ENCODE data around the gene PTMA. TPM values are rescaled to one million over a fixed set of nuclear protein-coding genes. Genes with fewer than 3 reads are reported as not detected.

The PTMA gene
- total RNA-seq, 1 experiment from 2014 or later, result 2,164 TPM

GRCh38 chr2:231687133-231687852, 21.0 kb upstream of the PTMA start:
- Mint-ChIP-seq H3K27me3 (ENCODE audit: low read depth) (no peaks in the 10 kb centered on the region), H3K36me3 (no peaks in the 10 kb centered on the region), H3K4me3 (peak overlapping the region; percentile 64), H3K9me3 (no peaks in the 10 kb centered on the region), H3K4me1 (peaks cover 49% of the 10 kb centered on the region), H3K27ac (peak overlapping the region; percentile 61)
- ChIA-PET CTCF (interaction anchor here (0.7 to 13.1 kb wide), 19 partner anchors 10 to 133 kb away, joined by 3 to 206 read pairs (median 4); partner anchors contain the start of genes COPS7B and PTMA), POLR2A (interaction anchor here (0.6 to 4.8 kb wide), 10 partner anchors 14 to 99 kb away, joined by 3 to 35 read pairs (median 4); partner anchors contain the start of genes COPS7B and PTMA)
- DNase-seq (ENCODE audit: low spot score), result peak; percentile 92
- peak; percentile 87 for ATAC-seq
- no peak for TF ChIP-seq OVOL2 (CRISPR knock-in tag; IDR thresholded peaks at IDR 0.05; ENCODE audit: borderline replicate concordance)
- TF ChIP-seq, protein P1, sequence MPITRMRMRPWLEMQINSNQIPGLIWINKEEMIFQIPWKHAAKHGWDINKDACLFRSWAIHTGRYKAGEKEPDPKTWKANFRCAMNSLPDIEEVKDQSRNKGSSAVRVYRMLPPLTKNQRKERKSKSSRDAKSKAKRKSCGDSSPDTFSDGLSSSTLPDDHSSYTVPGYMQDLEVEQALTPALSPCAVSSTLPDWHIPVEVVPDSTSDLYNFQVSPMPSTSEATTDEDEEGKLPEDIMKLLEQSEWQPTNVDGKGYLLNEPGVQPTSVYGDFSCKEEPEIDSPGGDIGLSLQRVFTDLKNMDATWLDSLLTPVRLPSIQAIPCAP (CRISPR knock-in tag; IDR thresholded peaks at IDR 0.05), result 0 out of 2 replicates have a peak, but pooled peaks have one; percentile 22
- no peak; the same call in 1 of the 2 replicates for TF ChIP-seq RELA (CRISPR knock-in tag; IDR thresholded peaks at IDR 0.05; ENCODE audit: borderline replicate concordance)
- no peak for TF ChIP-seq SMAD4 (CRISPR knock-in tag; IDR thresholded peaks at IDR 0.05)
- 0 out of 2 replicates have a peak, but pooled peaks have one; percentile 33 for TF ChIP-seq CREM (CRISPR knock-in tag; IDR thresholded peaks at IDR 0.05)
- TF ChIP-seq PRDM15 (CRISPR knock-in tag; IDR thresholded peaks at IDR 0.05), result 0 out of 2 replicates have a peak, but pooled peaks have one; percentile 13
- no peak for TF ChIP-seq ZNF423 (CRISPR knock-in tag; IDR thresholded peaks at IDR 0.05)
- peak; percentile 37; the same call in 1 of the 2 replicates for TF ChIP-seq PREB (CRISPR knock-in tag; IDR thresholded peaks at IDR 0.05; ENCODE audit: borderline replicate concordance)
- no peak for TF ChIP-seq SOX15 (CRISPR knock-in tag; IDR thresholded peaks at IDR 0.05)
- peak; percentile 74; the same call in 1 of the 2 replicates for TF ChIP-seq ZNF138 (CRISPR knock-in tag; conservative IDR thresholded peaks at IDR 0.05)
- TF ChIP-seq, protein P2, sequence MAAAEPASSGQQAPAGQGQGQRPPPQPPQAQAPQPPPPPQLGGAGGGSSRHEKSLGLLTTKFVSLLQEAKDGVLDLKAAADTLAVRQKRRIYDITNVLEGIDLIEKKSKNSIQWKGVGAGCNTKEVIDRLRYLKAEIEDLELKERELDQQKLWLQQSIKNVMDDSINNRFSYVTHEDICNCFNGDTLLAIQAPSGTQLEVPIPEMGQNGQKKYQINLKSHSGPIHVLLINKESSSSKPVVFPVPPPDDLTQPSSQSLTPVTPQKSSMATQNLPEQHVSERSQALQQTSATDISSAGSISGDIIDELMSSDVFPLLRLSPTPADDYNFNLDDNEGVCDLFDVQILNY (CRISPR knock-in tag; IDR thresholded peaks at IDR 0.05), result peak; percentile 28; the same call in 1 of the 2 replicates
- TF ChIP-seq STAT6 (CRISPR knock-in tag; conservative IDR thresholded peaks at IDR 0.05; ENCODE audit: low read depth), result no peak; the same call in 1 of the 2 replicates
- peak; percentile 98 for TF ChIP-seq MAX (CRISPR knock-in tag; IDR thresholded peaks at IDR 0.05)
- TF ChIP-seq ZNF317 (CRISPR knock-in tag; IDR thresholded peaks at IDR 0.05; ENCODE audit: borderline replicate concordance, low read depth), result peak; percentile 75; the same call in 1 of the 2 replicates
- 0 out of 2 replicates have a peak, but pooled peaks have one; percentile 44 for TF ChIP-seq ETV6 (CRISPR knock-in tag; IDR thresholded peaks at IDR 0.05)
- TF ChIP-seq TEAD1 (CRISPR knock-in tag; IDR thresholded peaks at IDR 0.05), result peak; percentile 51; the same call in 1 of the 2 replicates
- TF ChIP-seq, protein P3, sequence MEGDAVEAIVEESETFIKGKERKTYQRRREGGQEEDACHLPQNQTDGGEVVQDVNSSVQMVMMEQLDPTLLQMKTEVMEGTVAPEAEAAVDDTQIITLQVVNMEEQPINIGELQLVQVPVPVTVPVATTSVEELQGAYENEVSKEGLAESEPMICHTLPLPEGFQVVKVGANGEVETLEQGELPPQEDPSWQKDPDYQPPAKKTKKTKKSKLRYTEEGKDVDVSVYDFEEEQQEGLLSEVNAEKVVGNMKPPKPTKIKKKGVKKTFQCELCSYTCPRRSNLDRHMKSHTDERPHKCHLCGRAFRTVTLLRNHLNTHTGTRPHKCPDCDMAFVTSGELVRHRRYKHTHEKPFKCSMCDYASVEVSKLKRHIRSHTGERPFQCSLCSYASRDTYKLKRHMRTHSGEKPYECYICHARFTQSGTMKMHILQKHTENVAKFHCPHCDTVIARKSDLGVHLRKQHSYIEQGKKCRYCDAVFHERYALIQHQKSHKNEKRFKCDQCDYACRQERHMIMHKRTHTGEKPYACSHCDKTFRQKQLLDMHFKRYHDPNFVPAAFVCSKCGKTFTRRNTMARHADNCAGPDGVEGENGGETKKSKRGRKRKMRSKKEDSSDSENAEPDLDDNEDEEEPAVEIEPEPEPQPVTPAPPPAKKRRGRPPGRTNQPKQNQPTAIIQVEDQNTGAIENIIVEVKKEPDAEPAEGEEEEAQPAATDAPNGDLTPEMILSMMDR (IDR thresholded peaks at IDR 0.05), result peak; percentile 33
- 0 out of 2 replicates have a peak, but pooled peaks have one; percentile 42 for TF ChIP-seq FOXK1 (CRISPR knock-in tag; IDR thresholded peaks at IDR 0.05)
- 0 out of 2 replicates have a peak, but pooled peaks have one; percentile 34 for TF ChIP-seq CBFB (CRISPR knock-in tag; IDR thresholded peaks at IDR 0.05; ENCODE audit: low read depth)
- TF ChIP-seq TP53 (CRISPR knock-in tag; IDR thresholded peaks at IDR 0.05), result 0 out of 2 replicates have a peak, but pooled peaks have one; percentile 56
- no peak for TF ChIP-seq TEAD4 (CRISPR knock-in tag; IDR thresholded peaks at IDR 0.05)
- peak; percentile 73; the same call in 1 of the 2 replicates for TF ChIP-seq HMGXB4 (CRISPR knock-in tag; IDR thresholded peaks at IDR 0.05)
- TF ChIP-seq JAZF1 (CRISPR knock-in tag; IDR thresholded peaks at IDR 0.05), result no peak

Data from WTC11 (cell line).